Measurements from ENCODE around the gene SLC35E2B.
"Not testable (repeated sequence)": the region's sequence is repeated elsewhere in the genome, so short reads cannot be mapped to it uniquely, and the experiment has no call there.

SLC35E2B gene

GRCh38 chr1:1692714-1693647 is at the start of gene SLC35E2B:
SLC35E2B (minus strand) TSS chr1:1692795; CDS start chr1:1676699, 16,096 bp downstream.
- H3K4me1 Mint-ChIP-seq; H3K36me3 Mint-ChIP-seq (ENCODE audit: insufficient read depth); H3K27me3 Mint-ChIP-seq; H3K9me3 Mint-ChIP-seq: not testable (repeated sequence)
- peak; percentile 79 to 96 for DNase-seq (ENCODE audit: low spot score in 2 of 2)
- peak within 1 kb of the TSS; percentile 59 for H3K4me3 Mint-ChIP-seq
- peak; percentile 75 for ATAC-seq (replicated peaks; ENCODE audit: extremely low read depth, poor library complexity, severe bottlenecking)
- peak within 1 kb of the TSS; percentile 73 for H3K27ac Mint-ChIP-seq (ENCODE audit: low read depth)

- not testable (repeated sequence) for H3K4me1 Mint-ChIP-seq; H3K9me3 Mint-ChIP-seq; H3K27me3 Mint-ChIP-seq; H3K27ac Mint-ChIP-seq (ENCODE audit: low read depth); DNase-seq (ENCODE audit: low spot score in 2 of 2); H3K4me3 Mint-ChIP-seq; ATAC-seq (replicated peaks; ENCODE audit: extremely low read depth, poor library complexity, severe bottlenecking)
- H3K36me3 Mint-ChIP-seq (ENCODE audit: insufficient read depth): peaks cover 28% of the 10 kb centered on the region
Observed at GRCh38 chr1:1741013-1741412, 48.4 kb upstream of the SLC35E2B start.

GRCh38 chr1:1738799-1739337 is 46.3 kb upstream of the SLC35E2B start:
- H3K4me1 Mint-ChIP-seq; H3K27ac Mint-ChIP-seq (ENCODE audit: low read depth); DNase-seq (ENCODE audit: low spot score in 2 of 2); H3K9me3 Mint-ChIP-seq; H3K27me3 Mint-ChIP-seq; H3K4me3 Mint-ChIP-seq: not testable (repeated sequence)
- H3K36me3 Mint-ChIP-seq (ENCODE audit: insufficient read depth): peaks cover 31% of the 10 kb centered on the region
- ATAC-seq (replicated peaks; ENCODE audit: extremely low read depth, poor library complexity, severe bottlenecking): peak; percentile 74

GRCh38 chr1:1737675-1738590 is 45.3 kb upstream of the SLC35E2B start:
- not testable (repeated sequence) for H3K4me3 Mint-ChIP-seq; H3K27me3 Mint-ChIP-seq; H3K27ac Mint-ChIP-seq (ENCODE audit: low read depth); DNase-seq (ENCODE audit: low spot score in 2 of 2); H3K4me1 Mint-ChIP-seq; H3K9me3 Mint-ChIP-seq
- peak; percentile 32 for ATAC-seq (replicated peaks; ENCODE audit: extremely low read depth, poor library complexity, severe bottlenecking)
- H3K36me3 Mint-ChIP-seq (ENCODE audit: insufficient read depth): peaks cover 31% of the 10 kb centered on the region

GRCh38 chr1:1732381-1732780 is 39.8 kb upstream of the SLC35E2B start:
- DNase-seq (ENCODE audit: low spot score in 2 of 2): no peak
- Mint-ChIP-seq H3K4me3 (no peak overlapping the region), H3K9me3 (no peaks in the 10 kb centered on the region), H3K27ac (ENCODE audit: low read depth) (no peak overlapping the region), H3K4me1 (no peaks in the 10 kb centered on the region), H3K27me3 (no peaks in the 10 kb centered on the region), H3K36me3 (ENCODE audit: insufficient read depth) (peaks cover 36% of the 10 kb centered on the region)
- no peak for ATAC-seq (replicated peaks; ENCODE audit: extremely low read depth, poor library complexity, severe bottlenecking)

GRCh38 chr1:1730870-1731269 is 38.3 kb upstream of the SLC35E2B start:
- ATAC-seq (replicated peaks; ENCODE audit: extremely low read depth, poor library complexity, severe bottlenecking) (no peak), DNase-seq (ENCODE audit: low spot score in 2 of 2) (no peak)
- Mint-ChIP-seq H3K27me3 (no peaks in the 10 kb centered on the region), H3K4me1 (no peaks in the 10 kb centered on the region), H3K9me3 (no peaks in the 10 kb centered on the region), H3K4me3 (no peak overlapping the region), H3K36me3 (ENCODE audit: insufficient read depth) (peaks cover 32% of the 10 kb centered on the region), H3K27ac (ENCODE audit: low read depth) (no peak overlapping the region)

GRCh38 chr1:1730230-1730629 is 37.6 kb upstream of the SLC35E2B start:
- not testable (repeated sequence) for DNase-seq (ENCODE audit: low spot score in 2 of 2); H3K4me3 Mint-ChIP-seq; H3K4me1 Mint-ChIP-seq

GRCh38 chr1:1729116-1729816 is 36.7 kb upstream of the SLC35E2B start:
- H3K9me3 Mint-ChIP-seq; H3K27ac Mint-ChIP-seq (ENCODE audit: low read depth); H3K4me1 Mint-ChIP-seq; H3K4me3 Mint-ChIP-seq; H3K27me3 Mint-ChIP-seq; ATAC-seq (replicated peaks; ENCODE audit: extremely low read depth, poor library complexity, severe bottlenecking); DNase-seq (ENCODE audit: low spot score in 2 of 2): not testable (repeated sequence)
- H3K36me3 Mint-ChIP-seq (ENCODE audit: insufficient read depth): peaks cover 36% of the 10 kb centered on the region

More at GRCh38 chr1:1730230-1730629, 37.6 kb upstream of the SLC35E2B start:
- H3K27me3 Mint-ChIP-seq; H3K9me3 Mint-ChIP-seq; ATAC-seq (replicated peaks; ENCODE audit: extremely low read depth, poor library complexity, severe bottlenecking); H3K27ac Mint-ChIP-seq (ENCODE audit: low read depth): not testable (repeated sequence)
- peaks cover 32% of the 10 kb centered on the region for H3K36me3 Mint-ChIP-seq (ENCODE audit: insufficient read depth)

GRCh38 chr1:1728308-1729005 is 35.9 kb upstream of the SLC35E2B start:
- H3K4me3 Mint-ChIP-seq; DNase-seq (ENCODE audit: low spot score in 2 of 2); H3K9me3 Mint-ChIP-seq: not testable (repeated sequence)

GRCh38 chr1:1727131-1727651 is 34.6 kb upstream of the SLC35E2B start:
- H3K27ac Mint-ChIP-seq (ENCODE audit: low read depth); H3K27me3 Mint-ChIP-seq; DNase-seq (ENCODE audit: low spot score in 2 of 2); H3K9me3 Mint-ChIP-seq; H3K4me1 Mint-ChIP-seq; H3K4me3 Mint-ChIP-seq; ATAC-seq (replicated peaks; ENCODE audit: extremely low read depth, poor library complexity, severe bottlenecking): not testable (repeated sequence)
- peaks cover 24% of the 10 kb centered on the region for H3K36me3 Mint-ChIP-seq (ENCODE audit: insufficient read depth)

More at GRCh38 chr1:1728308-1729005, 35.9 kb upstream of the SLC35E2B start:
- not testable (repeated sequence) for H3K4me1 Mint-ChIP-seq; H3K27me3 Mint-ChIP-seq; H3K27ac Mint-ChIP-seq (ENCODE audit: low read depth); ATAC-seq (replicated peaks; ENCODE audit: extremely low read depth, poor library complexity, severe bottlenecking)
- peaks cover 36% of the 10 kb centered on the region for H3K36me3 Mint-ChIP-seq (ENCODE audit: insufficient read depth)

- Mint-ChIP-seq H3K4me3 (peak overlapping the region; percentile 54), H3K27ac (ENCODE audit: low read depth) (peak overlapping the region; percentile 88), H3K36me3 (ENCODE audit: insufficient read depth) (peaks cover 26% of the 10 kb centered on the region)
- H3K27me3 Mint-ChIP-seq; H3K9me3 Mint-ChIP-seq; DNase-seq (ENCODE audit: low spot score in 2 of 2); H3K4me1 Mint-ChIP-seq; ATAC-seq (replicated peaks; ENCODE audit: extremely low read depth, poor library complexity, severe bottlenecking): not testable (repeated sequence)
Observed at GRCh38 chr1:1726088-1726487, 33.5 kb upstream of the SLC35E2B start.

All from central memory CD8-positive, alpha-beta T cell (primary cell).